Peyer's patch (tissue), 4 donors: ENCODE results near the gene IPCEF1.

ENCODE experiments used
- CTCF ChIP-seq, 6 experiments: fragments of 450-650 bp in 4 of 6; fragments of 200-600 bp in 2 of 6; sonication (generic) in 1 of 6; IDR thresholded peaks; one replicate each; pipeline ENCODE4 v1.5.1; 2017 to 2019; ENCODE audit warnings: antibody characterized with exemption in 6 of 6, mild to moderate bottlenecking in 3 of 6, moderate library complexity in 1 of 6
- POLR2A ChIP-seq, 2 donors: fragments of 450-650 bp; IDR thresholded peaks; one replicate each; pipeline ENCODE4 v1.5.1; 2017; ENCODE audit warnings: antibody characterized with exemption in 2 of 2, mild to moderate bottlenecking in 2 of 2, moderate library complexity in 2 of 2

- TF ChIP-seq CTCF (IDR thresholded peaks at IDR 0.05) = no peak
- TF ChIP-seq POLR2A (IDR thresholded peaks at IDR 0.05) = no peak
These were observed 234.2 kb downstream of the IPCEF1 start for GRCh38 chr6:154122195-154122925.
